Neural cell (in vitro differentiated cells): ENCODE data around the gene RWDD1. TPM values are rescaled to one million over a fixed set of nuclear protein-coding genes. Genes with fewer than 3 reads are reported as not detected.

Experiments used
- H2AFZ ChIP-seq: fragments of 200-600, 300-800 bp; sonication (generic), shearing (Covaris generic); 2 replicates; pipeline ENCODE4 v1.6.0; 2014; ENCODE audit warnings: low read depth, mild to moderate bottlenecking, antibody characterized with exemption, low read length, moderate library complexity
- H3F3A ChIP-seq: fragments of 200-600 bp; shearing (Covaris generic); 2 replicates; pipeline ENCODE4 v1.6.1; 2016; ENCODE audit warnings: mild to moderate bottlenecking, moderate library complexity, mixed read lengths, antibody characterized with exemption, low read length; ENCODE audit not compliant: insufficient read depth, poor library complexity, severe bottlenecking
- H3K27ac ChIP-seq: fragments of 200-600, 300-800 bp; sonication (generic), shearing (Covaris generic); 2 replicates; pipeline ENCODE4 v1.5.1; 2014; ENCODE audit warnings: mild to moderate bottlenecking, low read length, moderate library complexity
- H3K27me3 ChIP-seq: fragments of 300-800, 200-600 bp; sonication (generic), shearing (Covaris generic); 2 replicates; pipeline ENCODE4 v1.6.0; 2014; ENCODE audit warnings: mild to moderate bottlenecking, low read depth, low read length, moderate library complexity; ENCODE audit not compliant: insufficient read depth
- H3K36me3 ChIP-seq: fragments of 300-800, 200-600 bp; sonication (generic), shearing (Covaris generic); 2 replicates; pipeline ENCODE4 v1.5.1; 2014; ENCODE audit warnings: mild to moderate bottlenecking, antibody characterized with exemption, low read length, moderate library complexity; ENCODE audit not compliant: insufficient read depth
- H3K4me2 ChIP-seq: fragments of 300-800, 200-600 bp; sonication (generic), shearing (Covaris generic); 2 replicates; pipeline ENCODE4 v1.6.0; 2014; ENCODE audit warnings: mild to moderate bottlenecking, low read length
- H3K4me3 ChIP-seq: fragments of 300-800, 200-600 bp; sonication (generic), shearing (Covaris generic); 2 replicates; pipeline ENCODE4 v1.5.1; 2014; ENCODE audit warnings: mild to moderate bottlenecking, low read length, moderate library complexity
- H3K79me2 ChIP-seq: fragments of 200-600 bp; shearing (Covaris generic); replicated peaks from 2 replicates; pipeline ENCODE4 v1.6.0; 2014; ENCODE audit warnings: mild to moderate bottlenecking, low read length, moderate library complexity; ENCODE audit not compliant: insufficient read depth
- H3K9ac ChIP-seq: fragments of 300-800, 200-600 bp; sonication (generic), shearing (Covaris generic); 2 replicates; pipeline ENCODE4 v1.6.1; 2016; ENCODE audit warnings: mild to moderate bottlenecking, low read length, mixed read lengths
- H3K9me2 ChIP-seq: fragments of 200-600 bp; shearing (Covaris generic); 2 replicates; pipeline ENCODE4 v1.6.1; 2016; ENCODE audit warnings: mild to moderate bottlenecking, low read length, mixed read lengths; ENCODE audit not compliant: insufficient read depth
- H3K9me3 ChIP-seq: fragments of 200-600, 300-800 bp; sonication (generic), shearing (Covaris generic); 2 replicates; pipeline ENCODE4 v1.6.1; 2016; ENCODE audit warnings: mild to moderate bottlenecking, mixed run types, low read length, moderate library complexity, mixed read lengths
- H4K20me1 ChIP-seq: fragments of 200-600 bp; shearing (Covaris generic); 2 replicates; pipeline ENCODE4 v1.6.1; 2016; ENCODE audit warnings: mild to moderate bottlenecking, mixed run types; ENCODE audit not compliant: insufficient read depth
- CTCF ChIP-seq: fragments of 450-650 bp; IDR thresholded peaks from 2 replicates; pipeline ENCODE4 v1.5.1; 2014; ENCODE audit warnings: antibody characterized with exemption, mild to moderate bottlenecking, moderate library complexity; ENCODE audit not compliant: poor library complexity, severe bottlenecking
- EP300 ChIP-seq: fragments of 450-650 bp; conservative IDR thresholded peaks from 2 replicates; pipeline ENCODE4 v1.6.1; 2014; ENCODE audit warnings: antibody characterized with exemption, mild to moderate bottlenecking, moderate library complexity; ENCODE audit not compliant: poor library complexity, severe bottlenecking
- EZH2 ChIP-seq: fragments of 200-600, 300-800 bp; shearing (Covaris generic), sonication (generic); IDR thresholded peaks from 2 replicates; pipeline ENCODE4 v1.6.1; 2014; ENCODE audit warnings: antibody characterized with exemption, low read length, borderline replicate concordance, mild to moderate bottlenecking; ENCODE audit not compliant: insufficient read depth, poor library complexity, severe bottlenecking
- MXI1 ChIP-seq: fragments of 450-650 bp; conservative IDR thresholded peaks from 2 replicates; pipeline ENCODE4 v1.6.1; 2014; ENCODE audit warnings: antibody characterized with exemption, mild to moderate bottlenecking; ENCODE audit not compliant: poor library complexity, severe bottlenecking
- POLR2AphosphoS5 ChIP-seq: IDR thresholded peaks from 2 replicates; pipeline ENCODE4 v1.6.1; 2012
- RAD21 ChIP-seq: fragments of 450-650 bp; conservative IDR thresholded peaks from 2 replicates; pipeline ENCODE4 v1.6.1; 2014; ENCODE audit warnings: antibody characterized with exemption, mild to moderate bottlenecking, moderate library complexity
- SMC3 ChIP-seq: fragments of 450-650 bp; conservative IDR thresholded peaks from 2 replicates; pipeline ENCODE4 v1.6.1; 2014; ENCODE audit warnings: antibody characterized with exemption, mild to moderate bottlenecking, moderate library complexity; ENCODE audit not compliant: poor library complexity
- TAF1 ChIP-seq: IDR thresholded peaks from 2 replicates; pipeline ENCODE4 v1.6.1; 2012; ENCODE audit warnings: low read depth
- polyA plus RNA-seq: library from polyadenylated mRNA; depleted of rRNA; stranded (reverse); fragments of >200 nt; gene quantifications from 2 replicates; pipeline ENCODE4 v1.2.3, GENCODE V29; 2014
- TF ChIP-seq, protein P1 (sequence below): IDR thresholded peaks from 2 replicates; pipeline ENCODE4 v1.6.1; 2012; ENCODE audit warnings: borderline replicate concordance

RWDD1 gene
- polyA plus RNA-seq, 1 donor from 2014 or later: 83.3 TPM

GRCh38 chr6:116575227-116575626 lies 3.9 kb downstream of the RWDD1 start:
- no peak overlapping the region for H3K27ac ChIP-seq
- H3K4me2 ChIP-seq: no peak overlapping the region
- H2AFZ ChIP-seq: no peak overlapping the region
- no peak overlapping the region for H3K4me3 ChIP-seq
- no peak overlapping the region for H3K9ac ChIP-seq
- H4K20me1 ChIP-seq: no peaks in the 10 kb centered on the region
- H3K36me3 ChIP-seq: no peaks in the 10 kb centered on the region
- H3K27me3 ChIP-seq: no peaks in the 10 kb centered on the region
- no peaks in the 10 kb centered on the region for H3F3A ChIP-seq
- H3K79me2 ChIP-seq: peaks cover 31% of the 10 kb centered on the region
- H3K9me2 ChIP-seq: no peaks in the 10 kb centered on the region
- TF ChIP-seq RAD21 (no peak), EZH2 (no peak), POLR2AphosphoS5 (no peak), TAF1 (no peak), CTCF (no peak), MXI1 (no peak), EP300 (no peak), SMC3 (no peak)
- TF ChIP-seq, protein P1, sequence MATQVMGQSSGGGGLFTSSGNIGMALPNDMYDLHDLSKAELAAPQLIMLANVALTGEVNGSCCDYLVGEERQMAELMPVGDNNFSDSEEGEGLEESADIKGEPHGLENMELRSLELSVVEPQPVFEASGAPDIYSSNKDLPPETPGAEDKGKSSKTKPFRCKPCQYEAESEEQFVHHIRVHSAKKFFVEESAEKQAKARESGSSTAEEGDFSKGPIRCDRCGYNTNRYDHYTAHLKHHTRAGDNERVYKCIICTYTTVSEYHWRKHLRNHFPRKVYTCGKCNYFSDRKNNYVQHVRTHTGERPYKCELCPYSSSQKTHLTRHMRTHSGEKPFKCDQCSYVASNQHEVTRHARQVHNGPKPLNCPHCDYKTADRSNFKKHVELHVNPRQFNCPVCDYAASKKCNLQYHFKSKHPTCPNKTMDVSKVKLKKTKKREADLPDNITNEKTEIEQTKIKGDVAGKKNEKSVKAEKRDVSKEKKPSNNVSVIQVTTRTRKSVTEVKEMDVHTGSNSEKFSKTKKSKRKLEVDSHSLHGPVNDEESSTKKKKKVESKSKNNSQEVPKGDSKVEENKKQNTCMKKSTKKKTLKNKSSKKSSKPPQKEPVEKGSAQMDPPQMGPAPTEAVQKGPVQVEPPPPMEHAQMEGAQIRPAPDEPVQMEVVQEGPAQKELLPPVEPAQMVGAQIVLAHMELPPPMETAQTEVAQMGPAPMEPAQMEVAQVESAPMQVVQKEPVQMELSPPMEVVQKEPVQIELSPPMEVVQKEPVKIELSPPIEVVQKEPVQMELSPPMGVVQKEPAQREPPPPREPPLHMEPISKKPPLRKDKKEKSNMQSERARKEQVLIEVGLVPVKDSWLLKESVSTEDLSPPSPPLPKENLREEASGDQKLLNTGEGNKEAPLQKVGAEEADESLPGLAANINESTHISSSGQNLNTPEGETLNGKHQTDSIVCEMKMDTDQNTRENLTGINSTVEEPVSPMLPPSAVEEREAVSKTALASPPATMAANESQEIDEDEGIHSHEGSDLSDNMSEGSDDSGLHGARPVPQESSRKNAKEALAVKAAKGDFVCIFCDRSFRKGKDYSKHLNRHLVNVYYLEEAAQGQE: no peak
- no peaks in the 10 kb centered on the region for H3K9me3 ChIP-seq

GRCh38 chr6:116577486-116577885 lies 6.2 kb downstream of the RWDD1 start:
- H3K79me2 ChIP-seq: peaks cover 24% of the 10 kb centered on the region
- no peaks in the 10 kb centered on the region for H4K20me1 ChIP-seq
- no peaks in the 10 kb centered on the region for H3K9me3 ChIP-seq
- no peaks in the 10 kb centered on the region for H3K9me2 ChIP-seq
- no peak overlapping the region for H3K27ac ChIP-seq
- no peaks in the 10 kb centered on the region for H3K27me3 ChIP-seq
- H2AFZ ChIP-seq: no peak overlapping the region
- H3K4me2 ChIP-seq: no peak overlapping the region
- TF ChIP-seq EP300 (no peak), POLR2AphosphoS5 (no peak), SMC3 (no peak), EZH2 (no peak), MXI1 (no peak), TAF1 (no peak)
- TF ChIP-seq, protein P1: no peak
- H3F3A ChIP-seq: no peaks in the 10 kb centered on the region
- H3K4me3 ChIP-seq: no peak overlapping the region
- no peak overlapping the region for H3K9ac ChIP-seq
- H3K36me3 ChIP-seq: no peaks in the 10 kb centered on the region
